Osteoblast (primary cell): ENCODE results near the gene CPLANE1. TPM values are rescaled to one million over a fixed set of nuclear protein-coding genes. Genes with fewer than 3 reads are reported as not detected.
"Not testable (repeated sequence)": the region's sequence is repeated elsewhere in the genome, so short reads cannot be mapped to it uniquely, and the experiment has no call there.

ENCODE experiments used
- DNase-seq: peaks from one replicate; pipeline ENCODE4 v3.0.0; 2011; ENCODE audit warnings: low spot score, mixed read lengths; ENCODE audit not compliant: insufficient read length; ENCODE audit errors: missing footprints
- H2AFZ ChIP-seq: 2 replicates; pipeline ENCODE4 v1.6.0; 2011; ENCODE audit warnings: mild to moderate bottlenecking, low read length
- H3K27ac ChIP-seq: 2 replicates; pipeline ENCODE4 v1.5.1; 2011; ENCODE audit warnings: mild to moderate bottlenecking, low read depth, low read length, moderate library complexity
- H3K27me3 ChIP-seq: 2 replicates; pipeline ENCODE4 v1.6.0; 2012; ENCODE audit warnings: mild to moderate bottlenecking, control low read depth, inconsistent platforms, low read length, moderate library complexity; ENCODE audit not compliant: insufficient read depth
- H3K36me3 ChIP-seq: 2 replicates; pipeline ENCODE4 v1.5.1; 2011; ENCODE audit warnings: mild to moderate bottlenecking, low read length, control low read depth, moderate library complexity; ENCODE audit not compliant: insufficient read depth
- H3K4me1 ChIP-seq: 2 replicates; pipeline ENCODE4 v1.5.1; 2011; ENCODE audit warnings: mild to moderate bottlenecking, low read length, control low read depth, moderate library complexity; ENCODE audit not compliant: insufficient read depth
- H3K4me2 ChIP-seq: 2 replicates; pipeline ENCODE4 v1.6.0; 2011; ENCODE audit warnings: mild to moderate bottlenecking, low read length; ENCODE audit not compliant: insufficient read depth
- H3K4me3 ChIP-seq: fragments of 200-600 bp; sonication (generic); 3 replicates; pipeline ENCODE4 v1.5.1; 2012; ENCODE audit warnings: mild to moderate bottlenecking, low read length, inconsistent platforms; ENCODE audit not compliant: insufficient read depth
- H3K79me2 ChIP-seq: 2 replicates; pipeline ENCODE4 v1.6.0; 2012; ENCODE audit warnings: mild to moderate bottlenecking, low read length, control low read depth, inconsistent platforms; ENCODE audit not compliant: insufficient read depth
- H3K9me3 ChIP-seq: 2 replicates; pipeline ENCODE4 v1.5.1; 2011; ENCODE audit warnings: low read depth, low read length, control low read depth
- H4K20me1 ChIP-seq: 2 replicates; pipeline ENCODE4 v1.6.0; 2012; ENCODE audit warnings: mild to moderate bottlenecking, low read length, control low read depth; ENCODE audit not compliant: insufficient read depth
- total RNA-seq: library from RNA; depleted of rRNA; stranded (reverse); fragments of >200 nt; gene quantifications from 2 replicates; pipeline ENCODE4 v1.2.3, GENCODE V29; 2012
- TF ChIP-seq, protein P1 (sequence below): IDR thresholded peaks from 2 replicates; pipeline ENCODE4 v1.5.1; 2011; ENCODE audit warnings: mild to moderate bottlenecking, low read depth, low read length, moderate library complexity; ENCODE audit errors: extremely low read depth

The CPLANE1 gene
- total RNA-seq, 1 donor, result 52.1 TPM

DNA sequence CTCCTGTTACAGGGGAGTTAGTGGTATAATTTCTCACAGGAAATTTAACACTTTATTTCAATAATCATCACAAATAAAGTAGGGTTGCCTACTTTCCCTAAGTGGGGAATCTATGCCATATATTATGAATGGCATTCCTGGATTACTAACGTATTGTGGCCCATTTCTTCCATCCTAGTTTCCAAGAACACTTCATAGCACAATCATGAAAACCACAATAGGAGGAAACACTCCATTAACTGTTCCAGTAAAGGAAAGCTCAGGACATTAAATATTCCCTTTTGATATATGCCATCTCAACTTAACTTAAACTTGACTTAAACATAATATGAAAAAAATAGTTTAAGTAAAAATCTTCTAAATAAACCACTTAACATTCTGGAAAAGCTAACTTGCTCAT lies 2.1 kb downstream of the CPLANE1 start:
- TF ChIP-seq, protein P1, sequence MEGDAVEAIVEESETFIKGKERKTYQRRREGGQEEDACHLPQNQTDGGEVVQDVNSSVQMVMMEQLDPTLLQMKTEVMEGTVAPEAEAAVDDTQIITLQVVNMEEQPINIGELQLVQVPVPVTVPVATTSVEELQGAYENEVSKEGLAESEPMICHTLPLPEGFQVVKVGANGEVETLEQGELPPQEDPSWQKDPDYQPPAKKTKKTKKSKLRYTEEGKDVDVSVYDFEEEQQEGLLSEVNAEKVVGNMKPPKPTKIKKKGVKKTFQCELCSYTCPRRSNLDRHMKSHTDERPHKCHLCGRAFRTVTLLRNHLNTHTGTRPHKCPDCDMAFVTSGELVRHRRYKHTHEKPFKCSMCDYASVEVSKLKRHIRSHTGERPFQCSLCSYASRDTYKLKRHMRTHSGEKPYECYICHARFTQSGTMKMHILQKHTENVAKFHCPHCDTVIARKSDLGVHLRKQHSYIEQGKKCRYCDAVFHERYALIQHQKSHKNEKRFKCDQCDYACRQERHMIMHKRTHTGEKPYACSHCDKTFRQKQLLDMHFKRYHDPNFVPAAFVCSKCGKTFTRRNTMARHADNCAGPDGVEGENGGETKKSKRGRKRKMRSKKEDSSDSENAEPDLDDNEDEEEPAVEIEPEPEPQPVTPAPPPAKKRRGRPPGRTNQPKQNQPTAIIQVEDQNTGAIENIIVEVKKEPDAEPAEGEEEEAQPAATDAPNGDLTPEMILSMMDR, result no peak
- DNase-seq, result no peak

GRCh38 chr5:37234288-37234687 lies 14.9 kb downstream of the CPLANE1 start:
- Histone ChIP-seq H3K27me3 (no peaks in the 10 kb centered on the region), H3K4me1 (no peaks in the 10 kb centered on the region), H3K79me2 (peaks cover 40% of the 10 kb centered on the region)

More for the DNA sequence above, 2.1 kb downstream of the CPLANE1 start:
- Histone ChIP-seq H3K9me3 (no peaks in the 10 kb centered on the region), H3K79me2 (peaks cover 34% of the 10 kb centered on the region), H3K4me3 (no peak overlapping the region), H3K4me1 (peaks cover 14% of the 10 kb centered on the region), H3K27me3 (no peaks in the 10 kb centered on the region), H3K27ac (no peak overlapping the region), H3K4me2 (peak overlapping the region; percentile 5), H3K36me3 (peaks cover 9% of the 10 kb centered on the region), H4K20me1 (no peaks in the 10 kb centered on the region), H2AFZ (no peak overlapping the region)

DNA sequence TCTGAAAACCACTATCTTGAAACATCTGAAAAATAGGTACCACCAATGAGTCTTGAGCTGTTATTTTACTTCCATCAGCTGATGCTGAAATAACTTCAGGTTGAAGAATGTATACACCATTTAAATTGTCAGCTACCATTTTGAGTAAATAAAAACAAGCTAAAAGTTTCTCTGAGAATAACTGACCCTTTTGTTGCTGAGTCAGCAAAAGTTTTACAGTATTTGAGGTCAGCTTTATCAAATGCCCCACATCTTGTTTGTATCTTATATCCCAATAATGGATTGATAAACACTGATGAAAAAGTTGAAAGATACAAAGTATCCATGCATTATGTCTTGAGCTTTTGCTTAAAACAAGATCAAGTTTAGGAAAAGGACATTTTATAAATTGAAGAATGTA lies 22.8 kb downstream of the CPLANE1 start:
- H3K27ac ChIP-seq, result no peak overlapping the region
- H3K4me2 ChIP-seq, result no peak overlapping the region
- H3K79me2 ChIP-seq, result no peaks in the 10 kb centered on the region
- no peak for DNase-seq
- no peak overlapping the region for H3K4me3 ChIP-seq
- H2AFZ ChIP-seq, result no peak overlapping the region
- no peaks in the 10 kb centered on the region for H3K27me3 ChIP-seq
- H3K9me3 ChIP-seq, result no peaks in the 10 kb centered on the region
- TF ChIP-seq, protein P1, result no peak
- H4K20me1 ChIP-seq, result no peaks in the 10 kb centered on the region
- H3K36me3 ChIP-seq, result peaks cover 32% of the 10 kb centered on the region
- H3K4me1 ChIP-seq, result no peaks in the 10 kb centered on the region

More at GRCh38 chr5:37234288-37234687, 14.9 kb downstream of the CPLANE1 start:
- H3K9me3 ChIP-seq, result no peaks in the 10 kb centered on the region
- H3K4me3 ChIP-seq, result no peak overlapping the region
- no peak for DNase-seq
- no peak overlapping the region for H3K27ac ChIP-seq
- H2AFZ ChIP-seq, result no peak overlapping the region
- TF ChIP-seq, protein P1, result no peak
- no peak overlapping the region for H3K4me2 ChIP-seq
- peaks cover 6% of the 10 kb centered on the region for H4K20me1 ChIP-seq
- peaks cover 34% of the 10 kb centered on the region for H3K36me3 ChIP-seq

GRCh38 chr5:37222181-37222580 lies 27.0 kb downstream of the CPLANE1 start:
- DNase-seq, result no peak

GRCh38 chr5:37220426-37220825 lies 28.8 kb downstream of the CPLANE1 start:
- not testable (repeated sequence) for H3K79me2 ChIP-seq, H3K4me1 ChIP-seq, DNase-seq, H3K4me2 ChIP-seq, H3K4me3 ChIP-seq, H4K20me1 ChIP-seq, H2AFZ ChIP-seq, H3K27me3 ChIP-seq, H3K9me3 ChIP-seq
- Histone ChIP-seq H3K36me3 (peaks cover 51% of the 10 kb centered on the region), H3K27ac (peak overlapping the region; percentile 63)

More at GRCh38 chr5:37222181-37222580, 27.0 kb downstream of the CPLANE1 start:
- peaks cover 51% of the 10 kb centered on the region for H3K36me3 ChIP-seq
- no peaks in the 10 kb centered on the region for H4K20me1 ChIP-seq
- no peaks in the 10 kb centered on the region for H3K27me3 ChIP-seq
- no peak overlapping the region for H3K4me3 ChIP-seq
- H3K27ac ChIP-seq, result no peak overlapping the region
- no peak overlapping the region for H3K4me2 ChIP-seq
- no peak overlapping the region for H2AFZ ChIP-seq
- no peaks in the 10 kb centered on the region for H3K79me2 ChIP-seq
- no peaks in the 10 kb centered on the region for H3K9me3 ChIP-seq
- no peaks in the 10 kb centered on the region for H3K4me1 ChIP-seq
- TF ChIP-seq, protein P1, result no peak

- H2AFZ ChIP-seq, H3K4me3 ChIP-seq, H4K20me1 ChIP-seq, H3K4me1 ChIP-seq, H3K27me3 ChIP-seq, H3K79me2 ChIP-seq, DNase-seq, H3K4me2 ChIP-seq, H3K9me3 ChIP-seq: not testable (repeated sequence)
- Histone ChIP-seq H3K36me3 (peaks cover 57% of the 10 kb centered on the region), H3K27ac (peak overlapping the region; percentile 63)
These were observed 29.8 kb downstream of the CPLANE1 start for GRCh38 chr5:37219384-37219783.
